K562 (cell line): ENCODE results near the gene RNPEPL1. TPM values are rescaled to one million over a fixed set of nuclear protein-coding genes. Genes with fewer than 3 reads are reported as not detected.

Experiments
- CHD4 ChIP-seq: fragments of 200-600 bp; sonication (generic); IDR thresholded peaks from 3 replicates; pipeline ENCODE4 v1.6.1; 2012; ENCODE audit warnings: low read depth, mild to moderate bottlenecking, mixed read lengths, low read length, inconsistent platforms; ENCODE audit not compliant: insufficient read depth, insufficient replicate concordance, poor library complexity, severe bottlenecking
- FOXP1 ChIP-seq: sonication (generic); formaldehyde crosslinking; IDR thresholded peaks from 2 replicates; pipeline ENCODE4 v1.8.0; 2022; ENCODE audit warnings: mild to moderate bottlenecking, missing genetic modification reagents
- HNRNPK ChIP-seq: fragments of 200-400 bp; formaldehyde crosslinking; IDR thresholded peaks from one replicate; pipeline ENCODE4 v1.6.1; 2018; ENCODE audit warnings: mild to moderate bottlenecking, low read depth, low read length; ENCODE audit not compliant: poor library complexity, severe bottlenecking
- NFATC3 ChIP-seq: fragments of 450-650 bp; IDR thresholded peaks from 2 replicates; pipeline ENCODE4 v1.6.1; 2017; ENCODE audit warnings: mild to moderate bottlenecking
- NONO ChIP-seq, 2 experiments: fragments of 200-400 bp in 1 of 2; fragments of 450-650 bp in 1 of 2; formaldehyde crosslinking in 1 of 2; IDR thresholded peaks; 2 replicates each; pipeline ENCODE4 v1.6.1; 2017; ENCODE audit warnings: low read depth in 2 of 2, mild to moderate bottlenecking in 2 of 2, moderate library complexity in 2 of 2, low read length in 1 of 2
- SAFB ChIP-seq: fragments of 200-400 bp; formaldehyde crosslinking; IDR thresholded peaks from 2 replicates; pipeline ENCODE4 v1.6.1; 2017; ENCODE audit warnings: low read depth, low read length, borderline replicate concordance
- ZC3H8 ChIP-seq: fragments of 450-650 bp; IDR thresholded peaks from 2 replicates; pipeline ENCODE4 v1.6.1; 2017
- polyA plus RNA-seq, 8 experiments: library from polyadenylated mRNA; depleted of rRNA in 4 of 8; stranded (reverse) in 5 of 8; unstranded in 3 of 8; fragments of >200 nt; fragmentation: Nextera tagmentation in 2 of 8; fragmentation: Illumina TruSeq in 1 of 8; extraction: Ambion mirVana in 2 of 8; extraction: Trizol in 1 of 8; gene quantifications; 2 replicates each; pipeline versions ENCODE4 v1.2.1 to v1.2.3, GENCODE V29; 2011 to 2014; ENCODE audit warnings: inconsistent platforms in 1 of 8, missing spikeins in 1 of 8
- total RNA-seq, 7 experiments: library from RNA; depleted of rRNA in 6 of 7; stranded (reverse); fragments of >200 nt in 6 of 7; fragmentation: Illumina TruSeq in 2 of 7; extraction: Trizol in 2 of 7; gene quantifications; 2 replicates each; pipeline versions ENCODE4 v1.2.1 to v1.2.3, GENCODE V29; 2011 to 2021; ENCODE audit warnings: low replicate concordance in 1 of 7
- TF ChIP-seq, protein P1 (sequence below): fragments of 450-650 bp; IDR thresholded peaks from 2 replicates; pipeline ENCODE4 v1.6.1; 2016; ENCODE audit warnings: mild to moderate bottlenecking, moderate library complexity
- TF ChIP-seq, protein P2 (sequence below): fragments of 250-450 bp; sonication (Bioruptor Pico); IDR thresholded peaks from 2 replicates; pipeline ENCODE4 v1.4.0; 2020; ENCODE audit warnings: borderline replicate concordance
- TF ChIP-seq, protein P3 (sequence below): fragments of 150-350 bp; IDR thresholded peaks from 2 replicates; pipeline ENCODE4 v1.6.1; 2014; ENCODE audit warnings: low read depth, mild to moderate bottlenecking, low read length, borderline replicate concordance

RNPEPL1 gene
- total and polyA plus RNA-seq, 9 of the 15 experiments (the other 6 are each of a cell fraction or from before 2014, with no cell fraction given) = 0.07 to 38.7 (median 5.6) TPM

DNA sequence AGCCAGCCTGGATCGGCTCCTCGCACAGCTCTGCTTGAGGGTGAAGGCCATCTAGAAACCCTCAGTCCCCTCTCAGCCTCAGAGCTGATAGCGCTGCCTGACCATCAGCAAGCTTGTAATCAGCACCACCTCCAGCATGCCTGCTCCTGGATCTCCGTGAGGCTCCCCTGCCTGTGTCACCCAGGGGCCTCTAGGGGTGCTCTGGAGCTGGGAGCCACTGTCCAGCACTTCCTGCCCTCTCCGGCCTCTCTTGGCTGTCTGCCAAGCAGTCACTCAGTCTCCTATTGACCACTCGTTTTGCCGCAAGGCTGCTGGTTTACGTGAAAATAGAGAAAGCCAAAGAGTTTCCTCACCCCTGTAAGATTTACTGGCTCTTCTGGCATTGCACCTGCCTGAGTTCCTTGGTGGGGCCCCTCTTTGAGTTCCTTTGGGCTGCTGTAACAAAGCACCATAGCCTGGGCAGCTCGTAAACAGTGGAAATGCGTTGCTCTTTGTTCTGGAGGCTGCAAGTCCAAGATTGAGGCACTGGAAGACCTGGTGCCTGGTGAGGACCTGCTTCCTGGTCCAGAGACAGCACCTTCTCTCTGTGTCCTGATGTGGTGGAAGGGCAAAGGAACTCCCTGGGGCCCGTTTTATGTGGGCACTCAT lies 36.1 kb downstream of the RNPEPL1 start (continued):
- TF ChIP-seq, protein P1, sequence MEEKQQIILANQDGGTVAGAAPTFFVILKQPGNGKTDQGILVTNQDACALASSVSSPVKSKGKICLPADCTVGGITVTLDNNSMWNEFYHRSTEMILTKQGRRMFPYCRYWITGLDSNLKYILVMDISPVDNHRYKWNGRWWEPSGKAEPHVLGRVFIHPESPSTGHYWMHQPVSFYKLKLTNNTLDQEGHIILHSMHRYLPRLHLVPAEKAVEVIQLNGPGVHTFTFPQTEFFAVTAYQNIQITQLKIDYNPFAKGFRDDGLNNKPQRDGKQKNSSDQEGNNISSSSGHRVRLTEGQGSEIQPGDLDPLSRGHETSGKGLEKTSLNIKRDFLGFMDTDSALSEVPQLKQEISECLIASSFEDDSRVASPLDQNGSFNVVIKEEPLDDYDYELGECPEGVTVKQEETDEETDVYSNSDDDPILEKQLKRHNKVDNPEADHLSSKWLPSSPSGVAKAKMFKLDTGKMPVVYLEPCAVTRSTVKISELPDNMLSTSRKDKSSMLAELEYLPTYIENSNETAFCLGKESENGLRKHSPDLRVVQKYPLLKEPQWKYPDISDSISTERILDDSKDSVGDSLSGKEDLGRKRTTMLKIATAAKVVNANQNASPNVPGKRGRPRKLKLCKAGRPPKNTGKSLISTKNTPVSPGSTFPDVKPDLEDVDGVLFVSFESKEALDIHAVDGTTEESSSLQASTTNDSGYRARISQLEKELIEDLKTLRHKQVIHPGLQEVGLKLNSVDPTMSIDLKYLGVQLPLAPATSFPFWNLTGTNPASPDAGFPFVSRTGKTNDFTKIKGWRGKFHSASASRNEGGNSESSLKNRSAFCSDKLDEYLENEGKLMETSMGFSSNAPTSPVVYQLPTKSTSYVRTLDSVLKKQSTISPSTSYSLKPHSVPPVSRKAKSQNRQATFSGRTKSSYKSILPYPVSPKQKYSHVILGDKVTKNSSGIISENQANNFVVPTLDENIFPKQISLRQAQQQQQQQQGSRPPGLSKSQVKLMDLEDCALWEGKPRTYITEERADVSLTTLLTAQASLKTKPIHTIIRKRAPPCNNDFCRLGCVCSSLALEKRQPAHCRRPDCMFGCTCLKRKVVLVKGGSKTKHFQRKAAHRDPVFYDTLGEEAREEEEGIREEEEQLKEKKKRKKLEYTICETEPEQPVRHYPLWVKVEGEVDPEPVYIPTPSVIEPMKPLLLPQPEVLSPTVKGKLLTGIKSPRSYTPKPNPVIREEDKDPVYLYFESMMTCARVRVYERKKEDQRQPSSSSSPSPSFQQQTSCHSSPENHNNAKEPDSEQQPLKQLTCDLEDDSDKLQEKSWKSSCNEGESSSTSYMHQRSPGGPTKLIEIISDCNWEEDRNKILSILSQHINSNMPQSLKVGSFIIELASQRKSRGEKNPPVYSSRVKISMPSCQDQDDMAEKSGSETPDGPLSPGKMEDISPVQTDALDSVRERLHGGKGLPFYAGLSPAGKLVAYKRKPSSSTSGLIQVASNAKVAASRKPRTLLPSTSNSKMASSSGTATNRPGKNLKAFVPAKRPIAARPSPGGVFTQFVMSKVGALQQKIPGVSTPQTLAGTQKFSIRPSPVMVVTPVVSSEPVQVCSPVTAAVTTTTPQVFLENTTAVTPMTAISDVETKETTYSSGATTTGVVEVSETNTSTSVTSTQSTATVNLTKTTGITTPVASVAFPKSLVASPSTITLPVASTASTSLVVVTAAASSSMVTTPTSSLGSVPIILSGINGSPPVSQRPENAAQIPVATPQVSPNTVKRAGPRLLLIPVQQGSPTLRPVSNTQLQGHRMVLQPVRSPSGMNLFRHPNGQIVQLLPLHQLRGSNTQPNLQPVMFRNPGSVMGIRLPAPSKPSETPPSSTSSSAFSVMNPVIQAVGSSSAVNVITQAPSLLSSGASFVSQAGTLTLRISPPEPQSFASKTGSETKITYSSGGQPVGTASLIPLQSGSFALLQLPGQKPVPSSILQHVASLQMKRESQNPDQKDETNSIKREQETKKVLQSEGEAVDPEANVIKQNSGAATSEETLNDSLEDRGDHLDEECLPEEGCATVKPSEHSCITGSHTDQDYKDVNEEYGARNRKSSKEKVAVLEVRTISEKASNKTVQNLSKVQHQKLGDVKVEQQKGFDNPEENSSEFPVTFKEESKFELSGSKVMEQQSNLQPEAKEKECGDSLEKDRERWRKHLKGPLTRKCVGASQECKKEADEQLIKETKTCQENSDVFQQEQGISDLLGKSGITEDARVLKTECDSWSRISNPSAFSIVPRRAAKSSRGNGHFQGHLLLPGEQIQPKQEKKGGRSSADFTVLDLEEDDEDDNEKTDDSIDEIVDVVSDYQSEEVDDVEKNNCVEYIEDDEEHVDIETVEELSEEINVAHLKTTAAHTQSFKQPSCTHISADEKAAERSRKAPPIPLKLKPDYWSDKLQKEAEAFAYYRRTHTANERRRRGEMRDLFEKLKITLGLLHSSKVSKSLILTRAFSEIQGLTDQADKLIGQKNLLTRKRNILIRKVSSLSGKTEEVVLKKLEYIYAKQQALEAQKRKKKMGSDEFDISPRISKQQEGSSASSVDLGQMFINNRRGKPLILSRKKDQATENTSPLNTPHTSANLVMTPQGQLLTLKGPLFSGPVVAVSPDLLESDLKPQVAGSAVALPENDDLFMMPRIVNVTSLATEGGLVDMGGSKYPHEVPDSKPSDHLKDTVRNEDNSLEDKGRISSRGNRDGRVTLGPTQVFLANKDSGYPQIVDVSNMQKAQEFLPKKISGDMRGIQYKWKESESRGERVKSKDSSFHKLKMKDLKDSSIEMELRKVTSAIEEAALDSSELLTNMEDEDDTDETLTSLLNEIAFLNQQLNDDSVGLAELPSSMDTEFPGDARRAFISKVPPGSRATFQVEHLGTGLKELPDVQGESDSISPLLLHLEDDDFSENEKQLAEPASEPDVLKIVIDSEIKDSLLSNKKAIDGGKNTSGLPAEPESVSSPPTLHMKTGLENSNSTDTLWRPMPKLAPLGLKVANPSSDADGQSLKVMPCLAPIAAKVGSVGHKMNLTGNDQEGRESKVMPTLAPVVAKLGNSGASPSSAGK = no peak
- no peak for TF ChIP-seq SAFB
- TF ChIP-seq, protein P2, sequence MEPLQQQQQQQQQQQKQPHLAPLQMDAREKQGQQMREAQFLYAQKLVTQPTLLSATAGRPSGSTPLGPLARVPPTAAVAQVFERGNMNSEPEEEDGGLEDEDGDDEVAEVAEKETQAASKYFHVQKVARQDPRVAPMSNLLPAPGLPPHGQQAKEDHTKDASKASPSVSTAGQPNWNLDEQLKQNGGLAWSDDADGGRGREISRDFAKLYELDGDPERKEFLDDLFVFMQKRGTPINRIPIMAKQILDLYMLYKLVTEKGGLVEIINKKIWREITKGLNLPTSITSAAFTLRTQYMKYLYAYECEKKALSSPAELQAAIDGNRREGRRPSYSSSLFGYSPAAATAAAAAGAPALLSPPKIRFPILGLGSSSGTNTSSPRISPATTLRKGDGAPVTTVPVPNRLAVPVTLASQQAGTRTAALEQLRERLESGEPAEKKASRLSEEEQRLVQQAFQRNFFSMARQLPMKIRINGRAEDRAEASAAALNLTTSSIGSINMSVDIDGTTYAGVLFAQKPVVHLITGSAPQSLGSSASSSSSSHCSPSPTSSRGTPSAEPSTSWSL (CRISPR knock-in tag) = no peak
- no peak for TF ChIP-seq FOXP1 (CRISPR knock-in tag)
- TF ChIP-seq NFATC3 = no peak
- TF ChIP-seq CHD4 = no peak
- TF ChIP-seq ZC3H8 = no peak
- TF ChIP-seq, protein P3, sequence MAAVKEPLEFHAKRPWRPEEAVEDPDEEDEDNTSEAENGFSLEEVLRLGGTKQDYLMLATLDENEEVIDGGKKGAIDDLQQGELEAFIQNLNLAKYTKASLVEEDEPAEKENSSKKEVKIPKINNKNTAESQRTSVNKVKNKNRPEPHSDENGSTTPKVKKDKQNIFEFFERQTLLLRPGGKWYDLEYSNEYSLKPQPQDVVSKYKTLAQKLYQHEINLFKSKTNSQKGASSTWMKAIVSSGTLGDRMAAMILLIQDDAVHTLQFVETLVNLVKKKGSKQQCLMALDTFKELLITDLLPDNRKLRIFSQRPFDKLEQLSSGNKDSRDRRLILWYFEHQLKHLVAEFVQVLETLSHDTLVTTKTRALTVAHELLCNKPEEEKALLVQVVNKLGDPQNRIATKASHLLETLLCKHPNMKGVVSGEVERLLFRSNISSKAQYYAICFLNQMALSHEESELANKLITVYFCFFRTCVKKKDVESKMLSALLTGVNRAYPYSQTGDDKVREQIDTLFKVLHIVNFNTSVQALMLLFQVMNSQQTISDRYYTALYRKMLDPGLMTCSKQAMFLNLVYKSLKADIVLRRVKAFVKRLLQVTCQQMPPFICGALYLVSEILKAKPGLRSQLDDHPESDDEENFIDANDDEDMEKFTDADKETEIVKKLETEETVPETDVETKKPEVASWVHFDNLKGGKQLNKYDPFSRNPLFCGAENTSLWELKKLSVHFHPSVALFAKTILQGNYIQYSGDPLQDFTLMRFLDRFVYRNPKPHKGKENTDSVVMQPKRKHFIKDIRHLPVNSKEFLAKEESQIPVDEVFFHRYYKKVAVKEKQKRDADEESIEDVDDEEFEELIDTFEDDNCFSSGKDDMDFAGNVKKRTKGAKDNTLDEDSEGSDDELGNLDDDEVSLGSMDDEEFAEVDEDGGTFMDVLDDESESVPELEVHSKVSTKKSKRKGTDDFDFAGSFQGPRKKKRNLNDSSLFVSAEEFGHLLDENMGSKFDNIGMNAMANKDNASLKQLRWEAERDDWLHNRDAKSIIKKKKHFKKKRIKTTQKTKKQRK = no peak
- TF ChIP-seq NONO (IDR thresholded peaks at IDR 0.05; ENCODE audit: low read depth in 2 of 2, low read length in 1 of 2) = no peak
- no peak for TF ChIP-seq HNRNPK
